HepG2 (cell line): ENCODE data around the gene TCEA3. TPM values are rescaled to one million over a fixed set of nuclear protein-coding genes. Genes with fewer than 3 reads are reported as not detected.

ENCODE experiments used
- BCLAF1 ChIP-seq: fragments of 450-650 bp; IDR thresholded peaks from 2 replicates; pipeline ENCODE4 v1.6.1; 2017; ENCODE audit warnings: mild to moderate bottlenecking
- ETS1 ChIP-seq: sonication (generic); formaldehyde crosslinking; IDR thresholded peaks from 2 replicates; pipeline ENCODE4 v1.4.0; 2020; ENCODE audit warnings: missing genetic modification reagents
- HNRNPK ChIP-seq: fragments of 200-400 bp; formaldehyde crosslinking; IDR thresholded peaks from 2 replicates; pipeline ENCODE4 v1.6.1; 2018; ENCODE audit warnings: low read length, low read depth, moderate library complexity, mild to moderate bottlenecking; ENCODE audit not compliant: poor library complexity, severe bottlenecking
- JDP2 ChIP-seq: sonication (generic); formaldehyde crosslinking; IDR thresholded peaks from 2 replicates; pipeline ENCODE4 v1.8.1; 2022; ENCODE audit warnings: missing genetic modification reagents, borderline replicate concordance
- KDM5B ChIP-seq: sonication (generic); formaldehyde crosslinking; IDR thresholded peaks from 2 replicates; pipeline ENCODE4 v1.4.0; 2020; ENCODE audit warnings: missing genetic modification reagents, mild to moderate bottlenecking, borderline replicate concordance
- TP53 ChIP-seq: sonication (generic); formaldehyde crosslinking; conservative IDR thresholded peaks from 2 replicates; pipeline ENCODE4 v1.4.0; 2020; ENCODE audit warnings: missing genetic modification reagents
- ZC3H13 ChIP-seq: sonication (generic); formaldehyde crosslinking; IDR thresholded peaks from 2 replicates; pipeline ENCODE4 v1.8.1; 2023; ENCODE audit warnings: mild to moderate bottlenecking, missing genetic modification reagents, moderate library complexity
- ZFP37 ChIP-seq: sonication (generic); formaldehyde crosslinking; IDR thresholded peaks from 2 replicates; pipeline ENCODE4 v1.4.0; 2020; ENCODE audit warnings: missing genetic modification reagents, borderline replicate concordance
- ZHX2 ChIP-seq, 2 experiments: sonication (generic) in 1 of 2; formaldehyde crosslinking in 1 of 2; IDR thresholded peaks; 2 replicates each; pipeline versions ENCODE4 v1.6.1 to v1.9.0; 2014 to 2022; ENCODE audit warnings: antibody characterized with exemption in 1 of 2, borderline replicate concordance in 1 of 2, inconsistent platforms in 1 of 2, low read depth in 1 of 2, missing genetic modification reagents in 1 of 2
- ZNF160 ChIP-seq: sonication (generic); formaldehyde crosslinking; IDR thresholded peaks from 2 replicates; pipeline ENCODE4 v1.8.0; 2022; ENCODE audit warnings: mild to moderate bottlenecking, inconsistent platforms, missing genetic modification reagents
- ZNF253 ChIP-seq: sonication (generic); formaldehyde crosslinking; IDR thresholded peaks from 2 replicates; pipeline ENCODE4 v1.8.0; 2022; ENCODE audit warnings: mild to moderate bottlenecking, missing genetic modification reagents, borderline replicate concordance
- ZNF616 ChIP-seq: sonication (generic); formaldehyde crosslinking; IDR thresholded peaks from 2 replicates; pipeline ENCODE4 v1.5.0; 2020; ENCODE audit warnings: low read depth, mild to moderate bottlenecking, missing genetic modification reagents
- ZNF839 ChIP-seq: sonication (generic); formaldehyde crosslinking; IDR thresholded peaks from 2 replicates; pipeline ENCODE4 v1.4.0; 2020; ENCODE audit warnings: missing genetic modification reagents, mild to moderate bottlenecking, borderline replicate concordance
- ZSCAN12 ChIP-seq: sonication (generic); formaldehyde crosslinking; IDR thresholded peaks from 2 replicates; pipeline ENCODE4 v1.9.0; 2021; ENCODE audit warnings: mild to moderate bottlenecking, missing genetic modification reagents
- polyA plus RNA-seq, 8 experiments: library from polyadenylated mRNA; depleted of rRNA in 3 of 8; stranded (reverse) in 7 of 8; unstranded in 1 of 8; fragments of >200 nt; fragmentation: Illumina TruSeq in 4 of 8; extraction: Trizol in 4 of 8; gene quantifications; 2 replicates each; pipeline versions ENCODE4 v1.2.1 to v1.2.3, GENCODE V29; 2011 to 2016; ENCODE audit warnings: low read depth in 4 of 8, missing spikeins in 1 of 8, mixed read lengths in 1 of 8; ENCODE audit not compliant: insufficient read depth in 1 of 8
- total RNA-seq, 5 experiments: library from RNA; depleted of rRNA; stranded (reverse); fragments of >200 nt; fragmentation: Illumina TruSeq; extraction: Trizol; gene quantifications; 2 replicates each; pipeline ENCODE4 v1.2.3, GENCODE V29; 2016; ENCODE audit warnings: low read depth in 1 of 5

TCEA3 gene
- total and polyA plus RNA-seq, 2 of the 13 experiments (the other 11 are each of a cell fraction or from before 2014, with no cell fraction given): 55.5 to 84.6 TPM

- TF ChIP-seq ZHX2 (IDR thresholded peaks at IDR 0.05; ENCODE audit: low read depth) (no peak), ZHX2 (CRISPR knock-in tag; IDR thresholded peaks at IDR 0.05; ENCODE audit: borderline replicate concordance) (0 out of 2 replicates have a peak, but pooled peaks have one; percentile 63), TP53 (CRISPR knock-in tag) (no peak), ZC3H13 (peak; percentile 77; the same call in 1 of the 2 replicates), ZNF160 (CRISPR knock-in tag) (no peak), BCLAF1 (no peak), HNRNPK (peak; percentile 85), ZFP37 (CRISPR knock-in tag) (no peak), ZNF253 (CRISPR knock-in tag) (no peak), ZNF839 (no peak), ZSCAN12 (no peak), ZNF616 (CRISPR knock-in tag) (no peak), JDP2 (CRISPR knock-in tag) (no peak), ETS1 (no peak), KDM5B (CRISPR knock-in tag) (peak; percentile 64; the same call in 1 of the 2 replicates)
Observed at GRCh38 chr1:23424293-23425192, at the start of gene TCEA3 (continued).
